CD1c-positive myeloid dendritic cell (primary cell): ENCODE data around the gene CCDC28B.
"Not testable (repeated sequence)": the region's sequence is repeated elsewhere in the genome, so short reads cannot be mapped to it uniquely, and the experiment has no call there.

Experiments used
- DNase-seq: peaks from one replicate; pipeline ENCODE4 v3.0.0-alpha.2; 2016; ENCODE audit errors: extremely low spot score

CCDC28B gene

GRCh38 chr1:32200226-32201010 lies at the start of gene CCDC28B:
TSS of gene CCDC28B (plus strand) at chr1:32200595. CDS start at chr1:32201936, 1,341 bp downstream.
- peak; percentile 41 for DNase-seq

- no peak for DNase-seq
Measured at GRCh38 chr1:32150847-32151246, 49.5 kb upstream of the CCDC28B start.

DNA sequence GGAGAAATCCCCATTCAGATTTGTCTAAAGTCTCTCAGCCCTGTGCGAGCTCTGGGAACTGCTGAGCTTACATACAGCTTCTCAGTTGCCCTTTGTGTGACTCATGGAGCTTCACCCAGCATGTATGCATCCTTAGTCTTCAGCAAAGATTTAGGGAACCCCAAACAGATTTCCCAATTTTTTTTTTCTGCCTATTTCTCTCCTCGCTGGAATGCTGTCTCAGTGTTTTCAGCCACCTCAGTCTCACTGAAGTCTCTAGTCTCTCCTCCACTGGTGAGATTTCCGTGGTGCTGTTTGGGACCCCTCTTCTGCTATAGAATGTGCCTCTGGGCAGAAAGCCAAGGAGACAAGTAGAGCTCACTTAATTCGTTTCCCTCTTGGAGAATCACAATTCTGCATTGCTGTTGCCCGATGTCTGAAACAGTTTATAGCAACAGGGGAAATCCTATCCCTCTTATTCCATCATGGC lies 49.0 kb upstream of the CCDC28B start:
- DNase-seq: no peak

DNA sequence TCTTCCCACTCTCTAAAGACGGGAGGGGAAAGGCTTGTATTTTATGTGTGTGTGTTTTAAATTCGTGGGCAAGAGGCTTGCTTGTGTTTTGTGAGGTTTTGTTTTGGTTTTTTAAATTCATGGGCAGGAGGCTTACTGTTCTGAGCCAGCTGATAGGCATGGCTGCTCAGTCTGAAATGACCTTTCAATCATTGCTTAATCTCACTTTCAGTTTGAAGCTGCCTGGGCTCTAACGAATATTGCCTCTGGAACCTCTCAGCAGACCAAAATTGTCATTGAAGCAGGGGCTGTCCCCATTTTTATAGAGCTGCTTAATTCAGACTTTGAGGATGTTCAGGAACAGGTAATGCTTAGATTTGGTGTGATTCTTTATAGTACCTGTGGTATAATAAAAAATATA lies 41.2 kb upstream of the CCDC28B start:
- no peak for DNase-seq

DNA sequence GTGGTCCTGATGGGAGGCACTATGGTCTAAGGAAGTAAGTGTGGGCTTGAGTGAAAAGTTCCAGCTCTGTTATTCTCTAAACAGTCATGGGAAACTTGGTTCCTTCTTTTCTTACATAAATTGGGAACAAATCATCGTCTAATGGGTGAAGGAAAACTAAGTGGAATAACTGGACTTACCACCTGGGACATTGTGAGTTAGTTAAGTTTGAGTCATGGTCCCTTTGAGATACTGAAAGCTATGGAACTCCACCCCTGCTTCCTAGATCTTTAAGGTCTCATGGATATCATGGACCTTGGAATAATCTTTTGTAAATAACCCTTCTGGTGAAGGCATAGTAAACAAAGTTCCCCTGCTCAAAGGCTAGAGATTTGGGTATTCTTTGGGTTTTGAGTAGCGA lies 37.0 kb upstream of the CCDC28B start:
- no peak for DNase-seq

GRCh38 chr1:32165633-32166032 lies 34.8 kb upstream of the CCDC28B start:
- DNase-seq: not testable (repeated sequence)

GRCh38 chr1:32170991-32171390 lies 29.4 kb upstream of the CCDC28B start:
- DNase-seq: no peak

- DNase-seq: no peak
Measured at GRCh38 chr1:32172621-32173245, 27.7 kb upstream of the CCDC28B start.

- DNase-seq: no peak
Measured at GRCh38 chr1:32178380-32179192, 21.8 kb upstream of the CCDC28B start.

DNA sequence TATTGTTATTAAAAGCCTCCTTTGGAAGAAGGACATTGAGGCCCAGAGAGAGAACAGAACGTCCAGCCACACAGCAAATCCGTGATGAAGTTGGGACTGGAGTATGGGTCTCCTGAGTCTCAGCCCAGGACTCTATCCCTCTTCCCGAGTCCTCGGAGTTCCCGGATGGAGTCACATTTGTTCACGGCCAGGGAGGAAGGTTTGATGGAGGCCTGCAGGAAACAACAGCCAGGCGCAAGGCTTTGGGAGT lies 21.3 kb upstream of the CCDC28B start:
- DNase-seq: no peak

GRCh38 chr1:32179443-32180185 lies 20.8 kb upstream of the CCDC28B start, which contains the start of gene TXLNA:
TSS of gene TXLNA (plus strand) at chr1:32179675. CDS start at chr1:32180346, 671 bp downstream.
- peak; percentile 96 for DNase-seq

DNA sequence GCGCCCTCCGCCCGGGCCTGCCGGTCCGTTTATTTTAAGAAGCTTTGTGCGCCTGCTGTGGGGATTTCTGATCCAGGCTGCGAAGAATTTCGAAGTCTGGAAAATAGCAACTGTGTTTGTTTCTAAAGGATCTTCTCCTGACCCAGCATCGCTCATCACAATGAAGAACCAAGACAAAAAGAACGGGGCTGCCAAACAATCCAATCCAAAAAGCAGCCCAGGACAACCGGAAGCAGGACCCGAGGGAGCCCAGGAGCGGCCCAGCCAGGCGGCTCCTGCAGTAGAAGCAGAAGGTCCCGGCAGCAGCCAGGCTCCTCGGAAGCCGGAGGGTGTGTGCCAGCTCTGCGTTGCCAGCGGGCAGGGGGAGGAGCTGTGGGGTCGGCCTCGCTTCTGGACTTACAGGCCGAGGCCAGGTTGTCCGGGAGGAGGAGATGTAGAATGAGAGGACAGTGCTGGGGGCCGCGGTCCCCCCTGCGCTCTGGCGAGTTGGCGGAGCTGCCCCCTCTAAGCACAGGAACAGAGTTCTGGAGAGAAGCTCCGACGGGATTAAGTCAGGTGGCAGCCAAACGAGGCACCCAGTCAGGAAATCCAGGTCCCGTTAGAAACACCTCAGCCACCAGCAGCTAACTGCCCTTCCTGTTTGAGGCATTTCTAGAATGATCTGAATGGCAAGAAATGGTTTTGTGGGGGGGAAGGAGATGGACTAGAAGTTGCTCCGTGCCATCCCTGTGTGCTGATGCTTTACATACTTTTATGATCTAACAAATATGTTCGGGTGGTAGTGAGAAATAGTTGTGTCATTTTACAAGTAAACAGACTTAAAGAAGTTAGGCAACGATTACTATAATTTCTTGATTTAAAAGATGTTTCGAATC lies 20.0 kb upstream of the CCDC28B start:
- DNase-seq: peak; percentile 41

- DNase-seq: no peak
Measured at GRCh38 chr1:32181065-32181464, 19.3 kb upstream of the CCDC28B start.

DNA sequence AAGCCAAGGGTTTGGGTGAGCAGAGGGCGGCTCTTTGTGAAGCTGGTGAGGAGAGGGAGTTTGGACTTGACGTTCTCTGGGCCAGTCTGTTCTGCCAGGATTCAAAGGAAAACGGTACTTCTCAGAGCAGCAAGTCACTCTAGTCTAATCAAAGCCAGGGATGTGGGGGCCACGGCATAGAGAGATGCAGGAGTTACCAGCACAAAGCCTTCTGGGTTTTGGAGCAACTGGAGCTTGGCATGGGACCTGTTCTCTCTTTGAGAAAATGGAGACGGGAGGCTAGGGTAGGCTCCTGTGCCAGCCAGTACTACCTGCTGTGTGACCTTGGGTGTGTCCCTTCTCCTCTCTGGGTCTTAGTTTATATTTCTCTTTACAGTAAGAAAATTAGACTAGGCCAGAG lies 18.8 kb upstream of the CCDC28B start:
- no peak for DNase-seq

GRCh38 chr1:32182060-32182459 lies 18.3 kb upstream of the CCDC28B start:
- no peak for DNase-seq

- peak; percentile 36 for DNase-seq
Measured at GRCh38 chr1:32184650-32185049, 15.7 kb upstream of the CCDC28B start.

DNA sequence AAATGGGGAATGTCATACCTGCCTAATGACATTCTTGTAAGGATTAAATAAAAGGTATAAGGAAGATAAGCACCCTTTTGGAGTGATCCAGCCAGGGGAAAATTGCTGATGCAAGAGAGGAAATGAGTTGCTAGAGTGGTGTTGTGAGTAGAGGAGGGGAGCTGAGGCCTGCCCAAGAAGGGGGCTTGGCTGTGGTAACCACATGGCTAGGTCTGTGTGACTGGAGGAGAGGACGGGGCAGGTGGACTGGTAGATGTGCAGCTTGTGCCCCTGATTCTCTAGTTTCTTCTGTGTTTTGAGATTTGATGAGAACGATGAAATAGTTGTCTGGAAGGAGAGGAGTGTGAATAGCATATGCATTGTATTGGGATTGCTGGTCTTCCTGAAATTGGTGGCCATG lies 14.3 kb upstream of the CCDC28B start:
- DNase-seq: no peak

GRCh38 chr1:32186491-32186890 lies 13.9 kb upstream of the CCDC28B start:
- no peak for DNase-seq

DNA sequence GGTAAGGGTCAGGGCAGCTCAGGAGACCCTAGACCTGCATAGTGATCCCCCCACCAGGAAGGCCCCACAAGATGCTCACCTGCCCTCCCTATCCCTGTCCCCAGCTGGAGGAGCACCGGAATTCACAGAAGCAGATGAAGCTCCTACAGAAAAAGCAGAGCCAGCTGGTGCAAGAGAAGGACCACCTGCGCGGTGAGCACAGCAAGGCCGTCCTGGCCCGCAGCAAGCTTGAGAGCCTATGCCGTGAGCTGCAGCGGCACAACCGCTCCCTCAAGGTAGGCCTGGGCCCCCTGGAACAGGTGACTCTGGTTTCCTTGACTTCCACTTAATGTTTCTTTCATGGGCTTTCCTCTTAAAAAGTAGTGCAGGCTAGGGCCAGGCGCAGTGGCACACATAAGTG lies 12.5 kb upstream of the CCDC28B start:
- no peak for DNase-seq

GRCh38 chr1:32192220-32192948 lies 8.0 kb upstream of the CCDC28B start:
- no peak for DNase-seq
